ENCODE results near the gene APPL1. TPM values are rescaled to one million over a fixed set of nuclear protein-coding genes. Genes with fewer than 3 reads are reported as not detected.

APPL1 gene
- total RNA-seq (2021; fragmentation: NEBNext Ultra II Directional; extraction: Animal tissue kit (Norgen Biotek cat#: 25700)) = 10 to 100 TPM; 17.3 to 25.2 (median 24.0) TPM
- long read RNA-seq, full-length matches to known transcripts = 4 of 18 reads
- long read RNA-seq, partial matches to known transcripts = 9 of 18 reads
- long read RNA-seq, other reads (novel, unspliced or antisense) = 5 of 18 reads

DNA sequence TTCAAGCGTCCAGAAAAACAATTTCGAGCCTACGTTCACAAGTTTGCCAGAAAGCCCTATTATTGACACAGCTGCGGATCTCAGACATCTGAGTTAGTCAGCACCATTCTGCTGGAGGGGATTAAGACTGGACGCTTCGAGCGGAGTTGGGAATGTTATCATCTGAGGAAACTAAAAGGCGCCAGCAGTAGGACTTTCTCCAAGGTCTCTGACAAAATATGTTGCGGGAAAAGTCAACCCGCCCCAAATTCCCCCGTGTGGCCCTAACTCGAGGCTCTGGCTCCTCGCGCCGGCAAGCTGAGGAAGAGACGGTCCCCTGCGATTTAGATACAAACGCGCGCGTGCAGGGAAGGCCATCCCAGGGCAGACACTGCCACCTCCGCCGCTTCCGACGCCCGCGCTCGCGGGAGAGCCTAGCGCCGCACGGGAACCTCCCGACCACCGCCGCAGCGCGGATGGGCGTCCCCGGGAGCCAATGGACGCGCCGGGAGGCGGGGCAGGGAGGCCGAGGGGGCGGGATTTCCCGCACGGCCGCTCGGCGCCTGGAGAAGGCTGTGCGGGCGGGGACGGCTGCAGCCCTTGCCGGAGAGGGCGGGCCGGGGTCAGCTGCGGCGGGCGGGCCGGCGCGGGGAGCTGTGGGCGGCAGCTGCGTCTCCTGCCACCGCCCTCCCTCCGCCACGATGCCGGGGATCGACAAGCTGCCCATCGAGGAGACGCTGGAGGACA lies at the start of gene APPL1:
APPL1 (plus strand) TSS at position 526 of the 726 bp plus-strand sequence; CDS start at position 681, 155 bp downstream.
- TF ChIP-seq, protein P1, sequence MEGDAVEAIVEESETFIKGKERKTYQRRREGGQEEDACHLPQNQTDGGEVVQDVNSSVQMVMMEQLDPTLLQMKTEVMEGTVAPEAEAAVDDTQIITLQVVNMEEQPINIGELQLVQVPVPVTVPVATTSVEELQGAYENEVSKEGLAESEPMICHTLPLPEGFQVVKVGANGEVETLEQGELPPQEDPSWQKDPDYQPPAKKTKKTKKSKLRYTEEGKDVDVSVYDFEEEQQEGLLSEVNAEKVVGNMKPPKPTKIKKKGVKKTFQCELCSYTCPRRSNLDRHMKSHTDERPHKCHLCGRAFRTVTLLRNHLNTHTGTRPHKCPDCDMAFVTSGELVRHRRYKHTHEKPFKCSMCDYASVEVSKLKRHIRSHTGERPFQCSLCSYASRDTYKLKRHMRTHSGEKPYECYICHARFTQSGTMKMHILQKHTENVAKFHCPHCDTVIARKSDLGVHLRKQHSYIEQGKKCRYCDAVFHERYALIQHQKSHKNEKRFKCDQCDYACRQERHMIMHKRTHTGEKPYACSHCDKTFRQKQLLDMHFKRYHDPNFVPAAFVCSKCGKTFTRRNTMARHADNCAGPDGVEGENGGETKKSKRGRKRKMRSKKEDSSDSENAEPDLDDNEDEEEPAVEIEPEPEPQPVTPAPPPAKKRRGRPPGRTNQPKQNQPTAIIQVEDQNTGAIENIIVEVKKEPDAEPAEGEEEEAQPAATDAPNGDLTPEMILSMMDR (IDR thresholded peaks at IDR 0.05) = no peak
- no peaks in the 10 kb centered on the region for H3K36me3 Mint-ChIP-seq (ENCODE audit: low read depth)
- peak within 1 kb of the TSS; percentile 81 for H3K27ac Mint-ChIP-seq
- H3K9me3 Mint-ChIP-seq = no peaks in the 10 kb centered on the region
- peaks cover 46% of the 10 kb centered on the region for H3K4me1 Mint-ChIP-seq (ENCODE audit: low read depth)
- peak within 1 kb of the TSS; percentile 92 for H3K4me3 Mint-ChIP-seq
- H3K27me3 Mint-ChIP-seq (ENCODE audit: insufficient read depth) = no peaks in the 10 kb centered on the region
- DNase-seq = peak; percentile 76

DNA sequence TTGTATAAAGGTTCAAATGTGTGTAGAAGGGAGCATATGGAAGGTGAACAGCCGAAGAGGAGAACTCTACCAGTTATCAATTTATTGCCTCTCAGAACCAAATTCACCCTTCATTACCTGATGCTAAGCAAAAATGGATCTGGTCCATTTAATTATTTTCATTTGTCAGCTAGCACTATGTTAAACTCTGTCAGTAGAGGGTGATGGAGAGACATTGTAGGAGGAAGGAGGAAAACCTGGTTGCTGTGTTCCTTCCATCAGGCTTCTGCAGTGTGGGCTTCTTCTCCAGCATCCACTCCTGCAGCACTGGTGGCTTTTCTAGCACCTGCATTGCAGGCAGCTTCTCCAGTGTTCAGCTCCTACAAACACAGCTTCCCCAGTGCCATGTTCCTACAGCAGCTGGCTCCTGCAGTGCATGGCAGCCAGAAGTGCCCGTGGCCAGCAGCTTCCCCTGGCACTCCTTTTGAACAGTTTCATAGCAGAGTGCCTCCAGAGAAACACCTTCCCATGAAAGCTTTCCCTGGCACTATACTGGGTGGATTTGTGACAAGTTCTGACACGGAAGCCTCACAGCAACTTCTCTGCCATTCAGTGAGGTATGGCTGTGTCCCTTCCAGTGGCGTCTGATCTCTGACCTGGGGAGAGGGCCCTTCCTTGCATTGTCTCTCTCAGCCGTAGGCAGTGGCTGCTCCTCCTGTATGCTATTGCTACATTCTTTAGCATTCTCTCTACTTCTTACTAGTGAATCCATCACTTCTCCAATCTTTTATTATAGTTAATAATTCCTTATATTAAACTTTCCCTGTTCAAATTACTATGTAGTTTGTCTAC lies 47.7 kb upstream of the APPL1 start:
- Mint-ChIP-seq H3K4me3 (no peak overlapping the region), H3K4me1 (ENCODE audit: low read depth) (no peaks in the 10 kb centered on the region), H3K36me3 (ENCODE audit: low read depth) (no peaks in the 10 kb centered on the region), H3K27ac (no peak overlapping the region), H3K27me3 (ENCODE audit: insufficient read depth) (peaks cover 29% of the 10 kb centered on the region), H3K9me3 (no peaks in the 10 kb centered on the region)
- DNase-seq = peak; percentile 20
- TF ChIP-seq, protein P1 (IDR thresholded peaks at IDR 0.05) = peak; percentile 69

GRCh38 chr3:57184526-57184925 lies 43.0 kb upstream of the APPL1 start:
- Mint-ChIP-seq H3K36me3 (ENCODE audit: low read depth) (no peaks in the 10 kb centered on the region), H3K9me3 (no peaks in the 10 kb centered on the region), H3K27ac (no peak overlapping the region), H3K4me1 (ENCODE audit: low read depth) (no peaks in the 10 kb centered on the region), H3K4me3 (no peak overlapping the region), H3K27me3 (ENCODE audit: insufficient read depth) (peaks cover 29% of the 10 kb centered on the region)
- no peak for DNase-seq
- TF ChIP-seq, protein P1 (IDR thresholded peaks at IDR 0.05) = no peak

DNA sequence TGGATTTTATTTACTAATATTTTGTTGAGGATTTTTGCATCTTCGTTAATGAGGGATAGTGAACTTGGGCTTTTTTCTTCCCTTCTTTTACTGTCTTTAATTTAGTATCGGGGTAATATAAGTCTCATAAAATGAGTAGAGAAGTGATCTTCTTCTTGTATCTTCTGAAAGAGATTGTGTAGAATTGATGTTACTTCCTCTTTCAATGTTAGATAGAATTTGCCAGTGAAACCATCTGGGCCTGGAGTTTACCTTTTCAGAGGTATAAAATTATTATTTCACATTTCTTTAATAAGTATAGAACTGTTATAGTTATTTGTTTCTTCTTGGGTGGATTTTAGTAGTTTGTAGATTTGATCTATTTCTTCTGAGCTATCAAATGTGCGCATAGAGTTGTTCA lies 35.5 kb upstream of the APPL1 start:
- DNase-seq = no peak
- no peaks in the 10 kb centered on the region for H3K9me3 Mint-ChIP-seq
- peaks cover 6% of the 10 kb centered on the region for H3K4me1 Mint-ChIP-seq (ENCODE audit: low read depth)
- no peak overlapping the region for H3K27ac Mint-ChIP-seq
- H3K36me3 Mint-ChIP-seq (ENCODE audit: low read depth) = no peaks in the 10 kb centered on the region
- no peak overlapping the region for H3K4me3 Mint-ChIP-seq
- peaks cover 21% of the 10 kb centered on the region for H3K27me3 Mint-ChIP-seq (ENCODE audit: insufficient read depth)
- TF ChIP-seq, protein P1 (IDR thresholded peaks at IDR 0.05) = no peak

DNA sequence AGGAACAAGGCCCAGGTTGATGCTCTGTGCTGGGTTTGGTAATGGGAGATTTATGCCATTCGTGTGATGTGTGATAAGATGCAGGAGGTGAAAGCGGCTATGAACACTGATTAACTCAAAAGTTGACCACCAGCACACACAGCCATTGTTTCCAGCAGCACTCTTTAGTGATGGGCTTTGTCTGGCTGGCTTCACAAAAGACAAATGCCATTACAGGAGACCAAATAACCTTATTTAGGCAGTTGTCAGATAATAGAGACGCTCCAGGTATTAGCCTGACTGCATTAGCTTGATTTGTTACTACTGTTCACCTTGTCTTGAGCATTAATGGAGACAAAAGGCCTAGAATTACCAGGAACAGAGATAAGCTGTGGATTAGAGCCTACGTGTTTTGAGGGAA lies 32.9 kb upstream of the APPL1 start:
- DNase-seq = no peak
- peaks cover 6% of the 10 kb centered on the region for H3K4me1 Mint-ChIP-seq (ENCODE audit: low read depth)
- no peaks in the 10 kb centered on the region for H3K36me3 Mint-ChIP-seq (ENCODE audit: low read depth)
- H3K27me3 Mint-ChIP-seq (ENCODE audit: insufficient read depth) = peaks cover 12% of the 10 kb centered on the region
- H3K9me3 Mint-ChIP-seq = no peaks in the 10 kb centered on the region
- TF ChIP-seq, protein P1 (IDR thresholded peaks at IDR 0.05) = no peak
- H3K4me3 Mint-ChIP-seq = no peak overlapping the region
- no peak overlapping the region for H3K27ac Mint-ChIP-seq

Data from HFFc6 (cell line).